Mesothelial cell of epicardium (in vitro differentiated cells): ENCODE results near the gene MARCHF10. TPM values are rescaled to one million over a fixed set of nuclear protein-coding genes. Genes with fewer than 3 reads are reported as not detected.

Experiments used
- DNase-seq, 2 experiments: peaks; one replicate each; pipeline ENCODE4 v3.0.0; 2021; ENCODE audit warnings: low spot score in 2 of 2; ENCODE audit not compliant: unreplicated experiment in 2 of 2
- H3K27ac Mint-ChIP-seq: 2 replicates; pipeline ENCODE4 v1.8.0; 2021; ENCODE audit warnings: mixed read lengths
- H3K27me3 Mint-ChIP-seq: 2 replicates; pipeline ENCODE4 v1.8.0; 2021; ENCODE audit warnings: low read depth, mixed read lengths
- H3K36me3 Mint-ChIP-seq: 2 replicates; pipeline ENCODE4 v1.8.0; 2021; ENCODE audit warnings: mixed read lengths
- H3K4me1 Mint-ChIP-seq: 2 replicates; pipeline ENCODE4 v1.8.0; 2021; ENCODE audit warnings: mixed read lengths
- H3K4me3 Mint-ChIP-seq: 2 replicates; pipeline ENCODE4 v1.8.0; 2021; ENCODE audit warnings: mild to moderate bottlenecking, moderate library complexity, mixed read lengths
- H3K9me3 Mint-ChIP-seq: 2 replicates; pipeline ENCODE4 v1.8.0; 2021; ENCODE audit warnings: mixed read lengths
- CTCF ChIP-seq: fragments of 200-600 bp; sonication (generic); IDR thresholded peaks from one replicate; pipeline ENCODE4 v1.5.0; 2021; ENCODE audit warnings: antibody characterized with exemption; ENCODE audit not compliant: unreplicated experiment
- total RNA-seq: library from RNA; stranded (reverse); gene quantifications from 3 replicates; pipeline ENCODE4 v1.2.1, GENCODE V29; 2021

Gene MARCHF10
- total RNA-seq, 1 donor from 2014 or later: 1.1 TPM

GRCh38 chr17:62676952-62677596, 131.0 kb downstream of the MARCHF10 start:
- Mint-ChIP-seq H3K27me3 (no peaks in the 10 kb centered on the region), H3K4me1 (peaks cover 8% of the 10 kb centered on the region), H3K27ac (no peak overlapping the region), H3K36me3 (peaks cover 6% of the 10 kb centered on the region), H3K4me3 (no peak overlapping the region), H3K9me3 (no peaks in the 10 kb centered on the region)
- no peak for DNase-seq
- TF ChIP-seq CTCF: no peak

DNA sequence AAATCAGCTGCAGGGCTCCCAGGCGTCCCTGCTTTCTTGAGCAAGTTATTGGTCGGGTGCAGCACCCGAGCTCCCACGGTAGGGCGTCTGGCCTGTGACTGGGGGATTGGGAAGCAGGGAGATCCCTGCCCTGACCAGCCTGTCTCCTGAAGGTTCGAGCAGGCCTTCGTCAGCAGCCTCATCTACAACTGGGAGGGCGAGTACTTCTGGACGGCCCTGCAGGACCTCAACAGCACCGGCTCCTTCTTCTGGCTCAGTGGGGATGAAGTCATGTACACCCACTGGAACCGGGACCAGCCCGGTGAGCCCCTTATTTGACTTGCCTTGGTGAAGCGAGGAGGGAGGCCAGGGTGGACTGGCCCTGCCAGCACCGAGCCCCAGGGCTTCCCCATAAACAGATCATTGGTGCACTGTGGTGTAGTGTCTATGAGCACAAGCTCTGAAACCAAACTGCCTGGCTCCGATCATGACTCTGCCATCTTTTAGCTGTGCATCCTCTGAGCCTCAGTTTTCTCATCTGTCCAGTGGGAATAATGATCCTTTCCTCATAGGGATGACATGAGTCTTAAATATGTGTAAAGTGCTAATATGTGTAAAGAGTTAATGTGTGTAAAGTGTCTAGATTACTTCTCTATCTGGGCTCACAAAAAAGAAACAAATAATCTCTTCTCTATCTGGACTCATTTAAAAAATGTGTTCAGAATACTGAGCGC, 131.7 kb downstream of the MARCHF10 start:
- no peaks in the 10 kb centered on the region for H3K9me3 Mint-ChIP-seq
- TF ChIP-seq CTCF: no peak

DNA sequence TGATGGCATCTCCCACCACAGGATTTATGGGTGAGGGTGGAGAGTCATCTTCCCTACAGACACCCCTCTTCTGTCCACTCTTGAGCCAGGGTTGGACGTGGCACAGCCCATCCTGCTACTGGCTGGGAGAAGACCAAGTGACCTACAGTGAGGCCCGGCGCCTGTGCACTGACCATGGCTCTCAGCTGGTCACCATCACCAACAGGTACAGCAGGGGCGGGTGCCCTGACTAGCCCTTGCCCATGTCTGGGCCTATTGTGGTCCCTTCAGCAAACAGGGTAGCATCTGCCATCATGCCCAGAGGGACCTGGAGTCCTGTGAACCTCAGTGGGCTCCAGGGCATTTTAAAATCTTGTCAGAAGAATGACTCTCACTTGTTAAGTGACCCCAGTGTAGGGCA, 132.4 kb downstream of the MARCHF10 start:
- H3K36me3 Mint-ChIP-seq: peaks cover 6% of the 10 kb centered on the region
- no peak overlapping the region for H3K27ac Mint-ChIP-seq
- H3K9me3 Mint-ChIP-seq: no peaks in the 10 kb centered on the region
- peaks cover 16% of the 10 kb centered on the region for H3K4me1 Mint-ChIP-seq
- no peak for TF ChIP-seq CTCF
- no peaks in the 10 kb centered on the region for H3K27me3 Mint-ChIP-seq
- H3K4me3 Mint-ChIP-seq: no peak overlapping the region
- no peak for DNase-seq

More for the DNA sequence above, 131.7 kb downstream of the MARCHF10 start:
- no peak for DNase-seq
- no peaks in the 10 kb centered on the region for H3K27me3 Mint-ChIP-seq
- H3K36me3 Mint-ChIP-seq: peaks cover 6% of the 10 kb centered on the region
- peaks cover 14% of the 10 kb centered on the region for H3K4me1 Mint-ChIP-seq
- H3K4me3 Mint-ChIP-seq: no peak overlapping the region
- no peak overlapping the region for H3K27ac Mint-ChIP-seq

DNA sequence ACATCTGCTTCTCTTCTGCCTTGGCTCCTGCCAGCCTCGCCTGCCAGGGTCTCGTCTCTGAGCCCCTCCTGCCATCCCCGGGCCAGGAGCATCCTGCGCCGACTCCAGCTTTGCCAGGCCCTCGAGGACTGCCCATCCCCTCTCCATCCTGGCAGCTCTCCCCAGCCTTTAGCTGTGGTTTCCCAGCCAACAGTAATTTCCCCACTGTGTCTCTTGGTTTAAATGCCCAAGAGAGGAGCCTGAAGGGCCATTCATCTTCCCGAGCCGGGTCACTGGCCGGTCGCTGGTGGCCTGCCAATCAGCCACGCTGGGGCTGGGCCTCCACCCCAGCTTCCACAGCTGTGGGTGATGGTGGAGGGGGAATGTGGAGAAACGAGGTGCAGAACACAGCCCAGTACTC, 132.9 kb downstream of the MARCHF10 start:
- H3K27me3 Mint-ChIP-seq: no peaks in the 10 kb centered on the region
- TF ChIP-seq CTCF: no peak
- no peaks in the 10 kb centered on the region for H3K9me3 Mint-ChIP-seq
- DNase-seq: no peak
- no peak overlapping the region for H3K27ac Mint-ChIP-seq
- peaks cover 16% of the 10 kb centered on the region for H3K4me1 Mint-ChIP-seq
- H3K36me3 Mint-ChIP-seq: peaks cover 6% of the 10 kb centered on the region
- no peak overlapping the region for H3K4me3 Mint-ChIP-seq

- Mint-ChIP-seq H3K4me1 (peaks cover 16% of the 10 kb centered on the region), H3K27me3 (no peaks in the 10 kb centered on the region), H3K4me3 (no peak overlapping the region), H3K27ac (no peak overlapping the region), H3K9me3 (no peaks in the 10 kb centered on the region), H3K36me3 (peaks cover 6% of the 10 kb centered on the region)
- TF ChIP-seq CTCF: no peak
- no peak for DNase-seq
Measured at GRCh38 chr17:62674841-62675240, 133.3 kb downstream of the MARCHF10 start.
